BLaER1 (cell line): ENCODE data around the gene CMSS1.

Experiments used
- H3K27ac ChIP-seq: shearing (Covaris generic); formaldehyde crosslinking; 2 replicates; pipeline ENCODE4 v1.8.1; 2022
- H3K27me3 ChIP-seq: shearing (Covaris generic); formaldehyde crosslinking; 2 replicates; pipeline ENCODE4 v1.8.1; 2022
- H3K36me3 ChIP-seq: shearing (Covaris generic); formaldehyde crosslinking; 2 replicates; pipeline ENCODE4 v1.8.1; 2022
- H3K4me1 ChIP-seq: shearing (Covaris generic); formaldehyde crosslinking; 2 replicates; pipeline ENCODE4 v1.8.1; 2022
- H3K4me2 ChIP-seq: shearing (Covaris generic); formaldehyde crosslinking; 2 replicates; pipeline ENCODE4 v1.8.1; 2022
- H3K4me3 ChIP-seq: shearing (Covaris generic); formaldehyde crosslinking; 2 replicates; pipeline ENCODE4 v1.8.1; 2022
- H3K9ac ChIP-seq: shearing (Covaris generic); formaldehyde crosslinking; 2 replicates; pipeline ENCODE4 v1.8.1; 2022
- H3K9me3 ChIP-seq: shearing (Covaris generic); formaldehyde crosslinking; 2 replicates; pipeline ENCODE4 v1.8.1; 2022
- H4K20me1 ChIP-seq: shearing (Covaris generic); formaldehyde crosslinking; 2 replicates; pipeline ENCODE4 v1.8.1; 2022
- Cebpa-rat ChIP-seq: shearing (Covaris generic); IDR thresholded peaks from 2 replicates; pipeline ENCODE4 v1.8.1; 2022

Gene CMSS1

GRCh38 chr3:99850608-99851007 is 32.9 kb downstream of the CMSS1 start:
- Histone ChIP-seq H3K9me3 (no peaks in the 10 kb centered on the region), H3K27ac (no peak overlapping the region), H3K4me1 (peaks cover 19% of the 10 kb centered on the region), H3K36me3 (no peaks in the 10 kb centered on the region), H4K20me1 (peaks cover 80% of the 10 kb centered on the region), H3K9ac (no peak overlapping the region), H3K4me2 (no peak overlapping the region), H3K27me3 (no peaks in the 10 kb centered on the region), H3K4me3 (no peak overlapping the region)
- no peak for TF ChIP-seq Cebpa-rat

- Histone ChIP-seq H3K4me3 (no peak overlapping the region), H3K36me3 (no peaks in the 10 kb centered on the region), H3K27ac (no peak overlapping the region), H3K4me1 (peaks cover 6% of the 10 kb centered on the region), H3K9ac (no peak overlapping the region), H4K20me1 (peaks cover 85% of the 10 kb centered on the region), H3K27me3 (no peaks in the 10 kb centered on the region), H3K9me3 (no peaks in the 10 kb centered on the region), H3K4me2 (no peak overlapping the region)
- no peak for TF ChIP-seq Cebpa-rat
Observed at GRCh38 chr3:99851955-99852354, 34.3 kb downstream of the CMSS1 start.

DNA sequence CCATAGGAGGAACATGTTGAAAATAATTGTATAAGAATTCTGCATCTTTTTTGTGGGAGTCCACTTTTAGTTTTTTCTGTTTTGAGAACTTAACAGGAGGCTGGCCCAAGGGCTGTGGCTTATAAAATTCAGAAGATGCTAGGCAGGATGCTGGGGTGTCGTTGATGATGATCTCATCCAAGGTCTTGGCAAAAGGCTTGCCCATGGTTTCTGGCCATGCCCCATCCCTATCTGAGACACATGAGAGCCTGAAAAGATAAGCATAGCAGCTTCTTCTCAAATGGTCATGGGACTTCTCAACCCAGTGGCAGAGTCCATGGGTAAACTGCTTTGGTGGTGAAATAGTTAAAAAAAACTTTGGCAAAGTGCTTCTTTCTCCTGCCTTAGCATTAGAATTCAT is 35.2 kb downstream of the CMSS1 start:
- Histone ChIP-seq H3K9ac (no peak overlapping the region), H3K4me1 (no peaks in the 10 kb centered on the region), H4K20me1 (peaks cover 90% of the 10 kb centered on the region), H3K4me3 (no peak overlapping the region), H3K9me3 (no peaks in the 10 kb centered on the region), H3K4me2 (no peak overlapping the region), H3K36me3 (no peaks in the 10 kb centered on the region), H3K27me3 (no peaks in the 10 kb centered on the region), H3K27ac (no peak overlapping the region)
- no peak for TF ChIP-seq Cebpa-rat

- Histone ChIP-seq H3K4me1 (no peaks in the 10 kb centered on the region), H3K27me3 (no peaks in the 10 kb centered on the region), H3K9me3 (no peaks in the 10 kb centered on the region), H3K36me3 (no peaks in the 10 kb centered on the region), H3K27ac (no peak overlapping the region), H4K20me1 (peaks cover 92% of the 10 kb centered on the region), H3K9ac (no peak overlapping the region), H3K4me2 (no peak overlapping the region), H3K4me3 (no peak overlapping the region)
- no peak for TF ChIP-seq Cebpa-rat
Observed at GRCh38 chr3:99854756-99855298, 37.2 kb downstream of the CMSS1 start.

DNA sequence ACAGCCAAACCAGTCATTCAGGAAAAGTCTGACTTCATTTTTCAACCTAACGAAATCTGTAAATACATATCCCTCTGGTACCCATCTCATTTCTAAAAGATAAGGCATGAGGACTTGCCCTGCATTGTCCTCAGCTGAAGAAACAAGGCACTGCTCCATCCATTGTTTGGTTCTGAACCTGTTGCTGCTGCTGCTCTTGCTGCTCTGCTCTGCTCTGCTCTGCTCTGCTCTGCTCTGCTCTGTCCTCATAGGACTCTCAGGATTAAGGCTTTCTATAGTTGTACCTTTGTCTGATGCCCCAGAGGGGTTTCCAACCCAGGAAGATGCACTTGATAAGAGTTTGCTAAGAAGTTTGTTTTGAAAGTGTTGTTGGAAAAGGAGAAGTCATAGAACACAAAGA is 38.2 kb downstream of the CMSS1 start:
- TF ChIP-seq Cebpa-rat, result no peak
- H3K4me2 ChIP-seq, result no peak overlapping the region
- no peaks in the 10 kb centered on the region for H3K9me3 ChIP-seq
- H4K20me1 ChIP-seq, result peaks cover 91% of the 10 kb centered on the region
- no peaks in the 10 kb centered on the region for H3K36me3 ChIP-seq
- no peak overlapping the region for H3K4me3 ChIP-seq
- H3K27me3 ChIP-seq, result no peaks in the 10 kb centered on the region
- no peak overlapping the region for H3K27ac ChIP-seq
- H3K4me1 ChIP-seq, result no peaks in the 10 kb centered on the region
- no peak overlapping the region for H3K9ac ChIP-seq

GRCh38 chr3:99856437-99857220 is 39.0 kb downstream of the CMSS1 start:
- TF ChIP-seq Cebpa-rat, result no peak
- H3K4me2 ChIP-seq, result no peak overlapping the region
- no peak overlapping the region for H3K27ac ChIP-seq
- no peak overlapping the region for H3K9ac ChIP-seq
- no peaks in the 10 kb centered on the region for H3K36me3 ChIP-seq
- no peaks in the 10 kb centered on the region for H3K4me1 ChIP-seq
- H3K27me3 ChIP-seq, result no peaks in the 10 kb centered on the region
- peaks cover 93% of the 10 kb centered on the region for H4K20me1 ChIP-seq
- H3K4me3 ChIP-seq, result no peak overlapping the region
- H3K9me3 ChIP-seq, result no peaks in the 10 kb centered on the region

GRCh38 chr3:99857278-99857677 is 39.6 kb downstream of the CMSS1 start:
- no peak overlapping the region for H3K4me2 ChIP-seq

DNA sequence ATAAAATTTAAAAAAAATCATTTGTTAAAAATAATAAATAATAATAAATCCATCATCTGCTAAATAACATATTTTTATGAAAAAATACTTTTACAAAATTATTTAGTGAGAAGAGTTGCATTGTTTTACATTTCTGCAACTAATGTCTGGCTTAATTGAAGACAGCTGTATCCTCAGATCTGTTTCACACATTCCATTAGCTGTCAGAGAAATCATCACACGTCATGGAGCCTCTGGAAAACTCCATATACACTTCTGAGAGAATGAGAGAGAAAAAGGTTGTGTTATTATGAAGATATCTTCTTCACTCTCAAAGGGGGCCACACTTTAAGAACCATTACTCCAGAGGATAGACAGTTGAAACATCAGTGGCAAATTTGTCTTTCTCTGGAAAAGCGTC is 40.8 kb downstream of the CMSS1 start:
- TF ChIP-seq Cebpa-rat, result no peak
- H3K27ac ChIP-seq, result no peak overlapping the region
- H3K4me3 ChIP-seq, result no peak overlapping the region
- H3K36me3 ChIP-seq, result no peaks in the 10 kb centered on the region
- peaks cover 87% of the 10 kb centered on the region for H4K20me1 ChIP-seq
- no peak overlapping the region for H3K4me2 ChIP-seq
- H3K9me3 ChIP-seq, result no peaks in the 10 kb centered on the region
- no peaks in the 10 kb centered on the region for H3K27me3 ChIP-seq
- no peak overlapping the region for H3K9ac ChIP-seq
- no peaks in the 10 kb centered on the region for H3K4me1 ChIP-seq

More at GRCh38 chr3:99857278-99857677, 39.6 kb downstream of the CMSS1 start:
- Histone ChIP-seq H4K20me1 (peaks cover 88% of the 10 kb centered on the region), H3K27ac (no peak overlapping the region), H3K4me3 (no peak overlapping the region), H3K36me3 (no peaks in the 10 kb centered on the region), H3K27me3 (no peaks in the 10 kb centered on the region), H3K9ac (no peak overlapping the region), H3K4me1 (no peaks in the 10 kb centered on the region), H3K9me3 (no peaks in the 10 kb centered on the region)
- no peak for TF ChIP-seq Cebpa-rat

GRCh38 chr3:99859825-99860224 is 42.2 kb downstream of the CMSS1 start:
- Histone ChIP-seq H3K9ac (no peak overlapping the region), H4K20me1 (peaks cover 80% of the 10 kb centered on the region), H3K4me3 (no peak overlapping the region), H3K27me3 (no peaks in the 10 kb centered on the region), H3K4me2 (no peak overlapping the region), H3K36me3 (no peaks in the 10 kb centered on the region), H3K4me1 (no peaks in the 10 kb centered on the region), H3K9me3 (no peaks in the 10 kb centered on the region), H3K27ac (no peak overlapping the region)
- TF ChIP-seq Cebpa-rat, result no peak

DNA sequence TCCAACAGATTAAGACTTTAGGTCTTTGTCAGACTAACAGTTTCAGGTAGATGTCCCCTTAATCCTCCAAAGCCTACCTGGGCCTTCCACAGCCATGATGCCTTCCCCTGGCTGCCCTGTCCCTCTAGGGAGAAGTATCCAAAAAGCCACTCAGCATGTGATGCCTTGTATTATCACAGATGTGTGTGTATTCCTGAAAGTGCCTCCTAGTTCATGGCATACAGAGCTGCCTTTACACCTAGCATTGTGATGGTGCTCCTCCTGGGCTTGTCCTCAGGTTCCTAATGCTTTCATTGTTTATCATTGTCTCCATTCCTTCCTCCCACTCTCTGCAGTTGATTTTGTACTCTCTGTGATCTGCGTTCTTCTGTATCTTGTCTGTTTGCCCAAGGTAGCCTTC is 43.6 kb downstream of the CMSS1 start:
- Histone ChIP-seq H3K4me1 (peaks cover 5% of the 10 kb centered on the region), H3K27ac (no peak overlapping the region), H3K4me2 (no peak overlapping the region)

More for the DNA sequence above, 43.6 kb downstream of the CMSS1 start:
- Histone ChIP-seq H3K9ac (no peak overlapping the region), H4K20me1 (peaks cover 80% of the 10 kb centered on the region), H3K27me3 (no peaks in the 10 kb centered on the region), H3K36me3 (no peaks in the 10 kb centered on the region), H3K4me3 (no peak overlapping the region), H3K9me3 (no peaks in the 10 kb centered on the region)
- no peak for TF ChIP-seq Cebpa-rat
